Keratinocyte (primary cell): Measurements from ENCODE around the gene CNGA2.

Experiments used
- EZH2 ChIP-seq: IDR thresholded peaks from one replicate; pipeline ENCODE4 v1.6.1; 2012; ENCODE audit warnings: inconsistent platforms, mild to moderate bottlenecking, low read length, moderate library complexity
- TF ChIP-seq, protein P1 (sequence below), 3 experiments: IDR thresholded peaks in 1 of 3; conservative IDR thresholded peaks in 1 of 3; optimal IDR thresholded peaks in 1 of 3; 2 replicates in 2 of 3; 3 replicates in 1 of 3; pipeline versions ENCODE3 to v1.5.1; 2011; ENCODE audit warnings: low read length in 3 of 3, mild to moderate bottlenecking in 3 of 3, moderate library complexity in 2 of 3, control low read depth in 1 of 3, inconsistent platforms in 1 of 3; ENCODE audit not compliant: insufficient read depth in 2 of 3; ENCODE audit errors: extremely low read depth in 1 of 3

DNA sequence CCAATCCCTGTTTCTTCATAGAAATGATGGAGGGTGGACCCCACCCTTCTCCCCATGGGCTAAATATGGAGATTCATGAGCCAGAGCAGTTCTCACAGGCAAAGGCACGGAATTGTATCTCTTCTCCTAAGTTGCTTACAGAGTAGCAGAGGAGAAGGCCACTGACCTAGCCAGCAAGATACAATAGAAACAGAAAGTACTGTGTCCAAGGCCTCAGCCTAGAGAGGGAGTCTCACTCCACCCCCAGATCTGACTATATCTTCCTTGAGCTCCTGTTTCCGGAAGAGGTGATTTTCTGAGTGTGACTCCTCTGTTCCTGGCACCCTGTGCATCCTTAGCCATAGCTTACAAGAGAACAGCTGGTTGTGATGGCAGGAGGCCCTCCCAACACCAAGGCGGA is 18.8 kb upstream of the CNGA2 start, which contains the start of gene FATE1:
- no peak for TF ChIP-seq EZH2
- TF ChIP-seq, protein P1, sequence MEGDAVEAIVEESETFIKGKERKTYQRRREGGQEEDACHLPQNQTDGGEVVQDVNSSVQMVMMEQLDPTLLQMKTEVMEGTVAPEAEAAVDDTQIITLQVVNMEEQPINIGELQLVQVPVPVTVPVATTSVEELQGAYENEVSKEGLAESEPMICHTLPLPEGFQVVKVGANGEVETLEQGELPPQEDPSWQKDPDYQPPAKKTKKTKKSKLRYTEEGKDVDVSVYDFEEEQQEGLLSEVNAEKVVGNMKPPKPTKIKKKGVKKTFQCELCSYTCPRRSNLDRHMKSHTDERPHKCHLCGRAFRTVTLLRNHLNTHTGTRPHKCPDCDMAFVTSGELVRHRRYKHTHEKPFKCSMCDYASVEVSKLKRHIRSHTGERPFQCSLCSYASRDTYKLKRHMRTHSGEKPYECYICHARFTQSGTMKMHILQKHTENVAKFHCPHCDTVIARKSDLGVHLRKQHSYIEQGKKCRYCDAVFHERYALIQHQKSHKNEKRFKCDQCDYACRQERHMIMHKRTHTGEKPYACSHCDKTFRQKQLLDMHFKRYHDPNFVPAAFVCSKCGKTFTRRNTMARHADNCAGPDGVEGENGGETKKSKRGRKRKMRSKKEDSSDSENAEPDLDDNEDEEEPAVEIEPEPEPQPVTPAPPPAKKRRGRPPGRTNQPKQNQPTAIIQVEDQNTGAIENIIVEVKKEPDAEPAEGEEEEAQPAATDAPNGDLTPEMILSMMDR (optimal IDR thresholded peaks at IDR 0.05 in 1 of 3, IDR thresholded peaks at IDR 0.05 in 1 of 3, conservative IDR thresholded peaks at IDR 0.05 in 1 of 3; ENCODE audit: extremely low read depth in 1 of 3, insufficient read depth in 2 of 3, low read length in 3 of 3): no peak
